Measurements from ENCODE around the gene ALKBH7. TPM values are rescaled to one million over a fixed set of nuclear protein-coding genes. Genes with fewer than 3 reads are reported as not detected.
A peak's percentile ranks its signal among the peaks of the same experiment; 100 is the strongest.

Gene ALKBH7
- total RNA-seq, 4 donors from 2014 or later: 34.1 to 74.4 (median 56.9) TPM

GRCh38 chr19:6424195-6424938 lies 51.8 kb downstream of the ALKBH7 start, which contains the start of gene KHSRP:
KHSRP (minus strand) TSS chr19:6424811; CDS start chr19:6424701, 110 bp downstream.
- WGBS: 0% methylated on average over 21 of the region's 114 CpGs
- no peaks in the 10 kb centered on the region for H3K27me3 ChIP-seq
- TF ChIP-seq CTCF (IDR thresholded peaks at IDR 0.05) (no peak), EP300 (IDR thresholded peaks at IDR 0.05) (no peak), POLR2A (IDR thresholded peaks at IDR 0.05) (peak in 1 of 2 donors; percentile 86), POLR2AphosphoS5 (IDR thresholded peaks at IDR 0.05) (peak in 1 of 3 donors; percentile 75)
- DNase-seq (ENCODE audit: low spot score in 2 of 2): no peak
- peak within 1 kb of the TSS; percentile 91 for H3K4me3 ChIP-seq
- H3K4me1 ChIP-seq: peaks cover 35% of the 10 kb centered on the region
- H3K27ac ChIP-seq: peak within 1 kb of the TSS; percentile 81
- H3K9me3 ChIP-seq: no peaks in the 10 kb centered on the region
- H3K36me3 ChIP-seq: peaks cover 28% of the 10 kb centered on the region

Other genes starting within 250 kb of the ALKBH7 start
- not detected for gene ACSBG2, start 237.1 kb upstream of the ALKBH7 start, total RNA-seq
- 10 to 100 TPM; 16.0 to 29.0 (median 22.7) TPM for gene MLLT1, start 92.8 kb upstream of the ALKBH7 start, total RNA-seq
- gene ACER1, start 39.2 kb upstream of the ALKBH7 start, total RNA-seq: 10 to 100 TPM; 22.2 to 81.4 (median 51.8) TPM
- gene CLPP, start 11.3 kb upstream of the ALKBH7 start, total RNA-seq: 10 to 100 TPM; 48.7 to 75.0 (median 72.0) TPM
- gene PSPN, start 3.1 kb downstream of the ALKBH7 start, total RNA-seq: 1 to 10 TPM in 3 of 4 donors, under 1 TPM in 1; 0.40 to 1.8 (median 1.4) TPM
- gene GTF2F1, start 20.4 kb downstream of the ALKBH7 start, total RNA-seq: 10 to 100 TPM; 31.4 to 46.7 (median 39.4) TPM
- gene KHSRP, start 52.0 kb downstream of the ALKBH7 start, total RNA-seq: 100 to 1,000 TPM; 127 to 160 (median 139) TPM
- gene SLC25A41, start 61.0 kb downstream of the ALKBH7 start, total RNA-seq: not detected
- gene SLC25A23, start 87.0 kb downstream of the ALKBH7 start, total RNA-seq: 10 to 100 TPM; 39.5 to 76.3 (median 61.6) TPM
- gene CRB3, start 91.5 kb downstream of the ALKBH7 start, total RNA-seq: 100 to 1,000 TPM in 1 of 4 donors, 10 to 100 TPM in 3; 67.3 to 113 (median 76.1) TPM
- 1 to 10 TPM in 3 of 4 donors, under 1 TPM in 1; 0.23 to 3.7 (median 1.5) TPM for gene DENND1C, start 109.0 kb downstream of the ALKBH7 start, total RNA-seq
- 10 to 100 TPM in 1 of 4 donors, 1 to 10 TPM in 3; 2.1 to 13.9 (median 3.4) TPM for gene TUBB4A, start 129.5 kb downstream of the ALKBH7 start, total RNA-seq
- gene TNFSF9, start 158.2 kb downstream of the ALKBH7 start, total RNA-seq: 1 to 10 TPM; 1.0 to 2.9 (median 1.7) TPM
- under 1 TPM in 1 of 4 donors, not detected in 3; 0.97 TPM for gene CD70, start 218.4 kb downstream of the ALKBH7 start, total RNA-seq

All from suprapubic skin (tissue), 4 donors.